PC-9 (cell line): ENCODE results near the gene DMXL1.

Experiments
- EZH2 ChIP-seq: fragments of 200-600 bp; sonication (generic); IDR thresholded peaks from 2 replicates; pipeline ENCODE4 v1.8.0; 2017; ENCODE audit warnings: antibody characterized with exemption, low read depth
- TF ChIP-seq, protein P1 (sequence below): fragments of 200-600 bp; sonication (generic); conservative IDR thresholded peaks from 2 replicates; pipeline ENCODE4 v1.6.1; 2017; ENCODE audit warnings: mixed run types, antibody characterized with exemption, mild to moderate bottlenecking, moderate library complexity

DNA sequence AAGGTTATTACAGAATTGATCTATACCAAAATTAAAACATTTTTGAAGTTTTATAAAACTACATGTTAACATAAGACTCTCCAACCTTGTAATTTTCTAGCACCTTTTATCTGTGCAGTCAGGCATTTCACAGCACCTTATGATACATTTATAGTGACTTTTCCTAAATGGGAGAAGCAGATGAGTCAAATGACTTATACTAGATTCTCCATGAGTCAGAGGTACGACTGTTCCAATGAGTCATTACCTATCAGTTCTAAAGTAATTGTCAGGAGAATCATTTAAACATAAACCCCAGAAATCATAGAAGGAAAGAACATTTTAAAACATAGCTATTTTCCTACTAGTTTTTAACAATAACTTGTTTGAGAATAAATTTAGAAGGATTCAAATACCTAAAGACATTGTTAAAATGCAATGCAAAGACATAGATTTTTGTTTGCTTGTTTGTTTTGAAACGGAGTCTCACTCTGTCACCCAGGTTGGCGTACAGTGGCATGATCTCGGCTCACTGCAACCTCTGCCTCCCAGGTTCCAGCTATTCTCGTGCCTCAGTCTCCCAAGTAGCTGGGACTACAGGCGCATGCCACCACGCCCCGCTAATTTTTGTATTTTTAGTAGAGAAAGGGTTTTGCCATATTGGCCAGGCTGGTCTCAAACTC, 34.7 kb upstream of the DMXL1 start:
- TF ChIP-seq, protein P1, sequence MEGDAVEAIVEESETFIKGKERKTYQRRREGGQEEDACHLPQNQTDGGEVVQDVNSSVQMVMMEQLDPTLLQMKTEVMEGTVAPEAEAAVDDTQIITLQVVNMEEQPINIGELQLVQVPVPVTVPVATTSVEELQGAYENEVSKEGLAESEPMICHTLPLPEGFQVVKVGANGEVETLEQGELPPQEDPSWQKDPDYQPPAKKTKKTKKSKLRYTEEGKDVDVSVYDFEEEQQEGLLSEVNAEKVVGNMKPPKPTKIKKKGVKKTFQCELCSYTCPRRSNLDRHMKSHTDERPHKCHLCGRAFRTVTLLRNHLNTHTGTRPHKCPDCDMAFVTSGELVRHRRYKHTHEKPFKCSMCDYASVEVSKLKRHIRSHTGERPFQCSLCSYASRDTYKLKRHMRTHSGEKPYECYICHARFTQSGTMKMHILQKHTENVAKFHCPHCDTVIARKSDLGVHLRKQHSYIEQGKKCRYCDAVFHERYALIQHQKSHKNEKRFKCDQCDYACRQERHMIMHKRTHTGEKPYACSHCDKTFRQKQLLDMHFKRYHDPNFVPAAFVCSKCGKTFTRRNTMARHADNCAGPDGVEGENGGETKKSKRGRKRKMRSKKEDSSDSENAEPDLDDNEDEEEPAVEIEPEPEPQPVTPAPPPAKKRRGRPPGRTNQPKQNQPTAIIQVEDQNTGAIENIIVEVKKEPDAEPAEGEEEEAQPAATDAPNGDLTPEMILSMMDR, result no peak
- TF ChIP-seq EZH2, result no peak
